Epidermal melanocyte (primary cell): ENCODE data around the gene IRF2BPL.
"Not testable (repeated sequence)": the region's sequence is repeated elsewhere in the genome, so short reads cannot be mapped to it uniquely, and the experiment has no call there.

ENCODE experiments used
- DNase-seq: peaks from one replicate; pipeline ENCODE4 v3.0.0; 2011; ENCODE audit warnings: low spot score; ENCODE audit not compliant: insufficient read length

Gene IRF2BPL

DNA sequence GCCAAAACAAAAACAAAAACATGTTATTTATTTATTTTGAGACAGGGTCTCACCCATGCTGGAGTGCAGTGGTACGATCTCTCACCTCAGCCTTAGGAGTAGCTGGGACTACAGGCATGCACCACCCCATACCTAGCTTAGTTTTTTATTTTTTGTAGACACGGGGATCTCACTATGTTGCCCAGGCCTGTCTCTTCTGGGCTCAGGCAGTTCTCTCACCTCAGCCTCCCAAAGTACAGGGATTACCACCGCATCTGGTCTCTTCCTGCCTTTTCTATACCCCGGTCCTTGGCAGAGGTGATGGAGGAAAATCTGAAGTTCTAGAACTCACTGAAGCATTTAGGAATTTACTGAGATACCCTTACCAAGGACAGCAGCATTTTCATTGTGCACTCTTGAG lies 6.8 kb upstream of the IRF2BPL start:
- no peak for DNase-seq

- peak; percentile 52 for DNase-seq
These were observed 5.4 kb upstream of the IRF2BPL start for GRCh38 chr14:77033622-77034589.

DNA sequence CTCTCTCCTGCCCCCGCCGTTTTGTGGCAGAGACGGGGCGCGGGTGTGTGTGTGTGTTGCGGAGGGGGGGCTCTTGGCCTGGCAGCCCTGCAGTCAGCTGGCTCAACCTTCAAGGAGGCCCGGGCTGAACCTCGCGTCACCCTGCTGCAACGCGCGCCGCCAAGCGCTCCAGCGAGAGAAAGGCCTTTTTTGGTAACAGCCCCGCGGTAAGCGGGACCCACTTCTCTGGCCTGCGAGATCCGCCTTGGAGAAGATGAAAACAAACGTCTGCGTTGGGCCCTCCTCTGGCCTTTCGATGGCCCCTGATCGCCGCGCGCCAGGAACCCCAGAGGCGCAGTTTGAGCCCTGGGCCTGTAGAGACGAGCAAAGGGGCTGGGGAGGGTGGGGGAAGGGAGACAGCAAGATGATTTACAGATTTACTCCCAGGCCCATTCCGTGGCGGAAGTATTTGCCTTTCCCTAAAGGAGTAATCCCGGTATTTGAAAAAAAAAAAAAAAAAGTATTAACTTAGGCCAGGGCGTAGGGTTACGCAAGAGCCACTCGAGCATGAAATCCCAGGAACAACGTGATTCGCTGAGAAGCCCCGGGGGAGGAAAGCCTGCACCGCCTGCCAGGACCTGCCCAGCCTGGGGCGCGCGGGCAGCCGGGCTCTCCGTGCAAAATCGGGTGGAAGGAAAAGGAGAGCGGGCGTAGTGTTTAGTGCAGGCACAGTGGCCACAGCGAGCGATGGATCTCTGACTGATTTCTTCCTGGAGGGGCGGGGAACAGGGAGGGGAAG lies 4.5 kb upstream of the IRF2BPL start:
- DNase-seq: peak; percentile 88

GRCh38 chr14:77032491-77032843 lies 4.0 kb upstream of the IRF2BPL start:
- no peak for DNase-seq

- no peak for DNase-seq
These were observed 3.4 kb upstream of the IRF2BPL start for GRCh38 chr14:77031759-77032490.

DNA sequence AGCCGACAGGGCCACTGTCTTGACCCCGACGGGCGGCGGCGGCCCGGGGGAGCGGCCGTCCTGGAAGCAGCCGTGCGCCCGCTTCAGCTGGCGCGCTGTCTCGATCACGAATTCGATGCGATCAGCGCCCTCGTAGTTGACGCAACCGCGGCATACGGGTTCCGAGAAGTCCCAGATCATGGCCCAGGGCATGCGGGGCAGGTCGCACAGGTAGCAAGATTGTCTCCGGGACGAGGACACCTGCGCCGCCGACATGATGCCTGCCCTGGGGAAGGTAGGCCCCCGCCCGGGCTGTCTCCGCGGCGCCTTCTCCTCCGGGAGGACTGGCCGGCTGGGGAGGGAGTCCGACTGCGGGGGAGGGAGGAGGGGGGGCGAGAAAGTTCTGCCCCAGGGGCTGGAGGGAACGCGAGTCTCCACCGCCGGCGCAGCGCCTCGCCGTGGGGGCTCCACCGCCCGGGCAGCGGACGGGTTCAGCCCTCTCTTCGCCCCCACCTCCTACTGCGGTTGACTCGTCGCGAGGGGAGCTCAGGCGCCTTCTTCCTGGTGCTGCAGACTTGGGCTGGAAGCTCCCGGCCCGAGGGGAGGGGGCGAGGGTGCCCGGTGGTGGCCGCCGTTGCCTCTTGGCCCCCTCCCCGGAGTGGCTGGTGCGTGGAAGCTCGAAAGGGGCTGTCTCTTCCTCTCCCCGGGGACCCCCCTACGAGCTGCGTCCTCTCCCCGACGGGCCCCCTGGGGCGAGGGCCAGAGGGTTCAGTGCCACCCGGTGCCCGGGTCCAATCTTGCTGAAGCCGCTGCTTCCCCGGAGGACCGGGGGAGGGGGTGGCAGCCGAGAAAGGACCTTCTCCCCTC lies 747 bp downstream of the IRF2BPL start:
- DNase-seq: peak; percentile 64

- DNase-seq: no peak
These were observed 1.5 kb downstream of the IRF2BPL start for GRCh38 chr14:77026930-77027537.

GRCh38 chr14:77026166-77026929 lies 2.2 kb downstream of the IRF2BPL start:
- no peak for DNase-seq

GRCh38 chr14:77025744-77026165 lies 2.8 kb downstream of the IRF2BPL start:
- DNase-seq: no peak

- peak; percentile 43 for DNase-seq
These were observed 4.3 kb downstream of the IRF2BPL start for GRCh38 chr14:77024171-77024691.

DNA sequence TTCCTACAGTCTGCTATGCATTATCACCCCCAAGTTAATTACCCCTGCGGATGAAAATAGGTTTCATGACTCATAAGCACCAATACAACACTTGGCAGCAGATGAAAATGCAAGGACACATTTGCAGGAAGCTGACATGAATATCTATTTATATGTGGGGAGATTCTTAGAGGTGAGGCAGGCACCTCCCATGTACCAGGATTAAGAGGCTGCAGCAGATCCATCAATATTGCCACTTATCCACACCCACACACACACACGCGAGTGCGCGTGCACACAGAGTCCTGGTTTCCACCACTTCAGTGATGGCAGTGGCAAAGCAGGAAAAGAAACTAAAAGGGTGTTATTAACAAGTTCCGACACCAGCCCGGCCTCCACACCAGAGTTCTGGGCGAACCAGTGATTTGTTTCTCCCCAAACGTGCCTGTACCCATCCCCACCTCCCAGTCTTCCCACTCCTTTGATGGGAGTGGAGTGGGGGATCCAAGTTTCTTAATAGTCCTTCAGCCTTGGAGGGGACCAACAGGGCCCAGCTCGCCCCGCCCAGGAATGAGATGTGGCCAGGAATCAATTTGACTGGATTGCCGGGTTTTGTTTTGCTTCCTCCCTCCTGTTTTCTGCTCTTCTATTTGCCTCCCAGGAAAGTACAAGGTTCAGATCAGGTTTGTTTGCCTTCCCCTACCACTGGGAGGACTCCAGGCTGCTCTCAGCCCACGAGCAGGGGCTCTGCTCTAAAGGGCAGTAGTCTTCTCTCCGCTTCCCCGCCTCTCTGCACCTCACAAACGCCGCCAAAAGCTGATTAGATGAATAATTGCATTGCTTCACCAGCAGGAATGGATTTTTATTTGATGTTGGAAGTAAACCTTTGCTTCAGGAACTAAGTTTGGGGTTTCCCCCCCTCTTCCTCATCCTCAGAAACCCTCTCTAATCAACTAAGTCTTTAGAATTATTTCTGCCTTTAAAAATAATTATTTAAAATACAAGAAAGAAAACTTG lies 5.2 kb downstream of the IRF2BPL start:
- no peak for DNase-seq

DNA sequence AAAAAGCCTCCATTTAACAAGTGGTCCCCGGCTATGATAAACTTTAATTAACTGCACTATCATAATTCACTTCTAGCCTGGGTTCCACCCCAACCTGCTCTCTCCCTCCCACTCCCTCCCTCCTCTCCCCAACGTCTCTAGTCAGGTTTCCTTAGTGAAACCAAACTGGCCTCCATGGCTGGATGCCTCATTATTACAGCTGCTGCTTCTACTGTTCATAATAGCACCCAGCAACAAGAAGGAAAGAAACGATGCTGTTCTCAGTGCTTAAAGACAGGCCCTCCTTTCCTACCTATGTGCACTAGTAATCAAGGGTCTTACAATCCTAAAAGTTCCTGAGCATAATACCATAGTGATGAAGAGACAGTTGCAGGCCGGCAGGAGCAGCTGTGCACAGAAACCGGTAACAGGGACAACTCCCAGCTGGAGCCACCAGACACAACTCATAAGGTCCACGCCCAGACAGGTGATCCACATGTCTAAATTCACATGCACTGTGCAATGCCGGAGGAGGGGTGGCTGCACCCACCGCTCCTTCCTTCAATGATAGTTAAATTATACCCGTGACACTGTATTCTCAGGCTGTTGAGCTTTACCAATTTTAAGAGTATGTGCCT lies 6.2 kb downstream of the IRF2BPL start:
- DNase-seq: no peak

DNA sequence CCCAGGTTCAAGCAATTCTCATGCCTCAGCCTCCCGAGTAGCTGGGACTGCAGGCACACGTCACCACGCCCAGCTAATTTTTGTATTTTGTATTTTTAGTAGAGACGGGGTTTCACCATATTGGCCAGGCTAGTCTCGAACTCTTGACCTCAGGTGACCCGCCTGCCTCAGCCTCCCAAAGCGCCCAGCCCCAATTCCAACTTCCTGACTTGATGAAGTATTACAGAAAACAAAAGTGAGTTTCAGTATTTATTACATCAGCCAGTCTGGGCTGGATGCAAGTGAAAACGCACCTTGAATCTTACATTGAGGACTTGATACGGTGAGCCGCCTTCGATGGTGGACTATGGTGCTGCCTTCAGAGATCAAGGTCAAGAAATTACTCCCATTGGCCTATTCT lies 7.1 kb downstream of the IRF2BPL start:
- not testable (repeated sequence) for DNase-seq

GRCh38 chr14:77018785-77019184 lies 9.7 kb downstream of the IRF2BPL start:
- DNase-seq: no peak

GRCh38 chr14:77017666-77018065 lies 10.8 kb downstream of the IRF2BPL start:
- no peak for DNase-seq

GRCh38 chr14:77014734-77015133 lies 13.8 kb downstream of the IRF2BPL start:
- no peak for DNase-seq

DNA sequence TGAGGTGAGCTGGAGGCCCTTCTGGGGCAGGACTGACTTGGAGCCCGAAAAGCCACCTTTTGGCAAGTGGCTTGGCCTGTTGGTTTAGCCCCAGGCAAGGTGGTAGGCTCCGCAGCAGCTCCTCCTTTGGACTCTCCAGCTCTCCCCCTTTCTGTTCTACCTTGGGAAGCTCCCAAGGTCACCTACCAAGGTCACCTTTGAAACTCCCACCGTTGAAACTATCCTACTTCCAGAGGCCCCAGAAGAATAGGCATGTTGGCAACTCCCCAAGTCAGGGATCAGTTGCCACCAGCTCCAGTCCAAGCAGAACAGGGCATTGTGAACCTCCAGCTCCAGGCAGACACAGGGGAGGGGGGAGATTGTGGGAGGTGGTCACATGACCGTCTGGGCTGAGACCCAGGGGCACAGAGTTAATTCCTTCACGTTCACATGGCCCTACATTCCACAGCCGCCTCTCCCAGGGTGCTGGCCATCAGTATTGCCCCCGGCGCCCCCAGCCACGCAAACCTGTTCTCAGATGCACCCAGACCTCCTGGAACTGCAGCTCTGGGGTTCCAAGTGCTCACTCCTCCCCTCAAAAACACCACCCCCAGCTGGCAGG lies 14.4 kb downstream of the IRF2BPL start:
- peak; percentile 55 for DNase-seq
